Uterus (tissue), 2 donors: ENCODE data around the gene ILF3.

Source experiments
- POLR2A ChIP-seq, 2 donors: fragments of 450-650 bp; IDR thresholded peaks; one replicate each; pipeline ENCODE4 v1.6.1; 2016; ENCODE audit warnings: antibody characterized with exemption in 2 of 2, mild to moderate bottlenecking in 1 of 2, moderate library complexity in 1 of 2
- TF ChIP-seq, protein P1 (sequence below), 4 experiments: fragments of 200-600 bp in 2 of 4; fragments of 450-650 bp in 2 of 4; sonication (generic) in 2 of 4; IDR thresholded peaks; one replicate each; pipeline ENCODE4 v1.5.1; 2016 to 2019; ENCODE audit warnings: antibody characterized with exemption in 4 of 4, mild to moderate bottlenecking in 2 of 4, moderate library complexity in 1 of 4

DNA sequence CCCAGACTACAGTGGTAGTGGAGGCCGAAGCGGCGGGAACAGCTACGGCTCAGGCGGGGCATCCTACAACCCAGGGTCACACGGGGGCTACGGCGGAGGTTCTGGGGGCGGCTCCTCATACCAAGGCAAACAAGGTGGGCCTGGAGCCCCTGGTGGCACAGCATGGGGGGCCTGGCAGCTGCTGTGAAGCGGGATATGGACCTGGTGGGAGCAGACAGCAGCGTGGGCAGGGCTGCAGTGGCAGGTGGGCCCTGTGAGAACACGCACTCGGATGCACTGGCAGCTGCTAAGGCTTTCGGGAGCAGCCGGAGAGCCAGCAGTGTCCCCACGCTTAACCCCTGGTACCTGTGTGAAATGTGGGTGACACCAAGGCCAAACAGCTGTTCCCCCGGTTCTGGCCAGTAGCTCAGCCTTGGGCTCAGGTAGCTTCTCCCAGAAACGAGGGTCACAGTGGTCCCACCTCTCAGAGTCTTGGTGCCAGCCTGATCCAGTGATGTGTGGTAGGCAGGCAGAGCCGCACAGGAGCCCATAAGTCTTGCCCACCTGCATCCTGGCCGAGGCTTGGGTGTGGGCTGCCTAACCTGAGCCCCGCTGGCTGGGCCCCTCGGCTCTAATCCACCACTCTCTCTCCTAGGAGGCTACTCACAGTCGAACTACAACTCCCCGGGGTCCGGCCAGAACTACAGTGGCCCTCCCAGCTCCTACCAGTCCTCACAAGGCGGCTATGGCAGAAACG lies 34.6 kb downstream of the ILF3 start:
- TF ChIP-seq, protein P1, sequence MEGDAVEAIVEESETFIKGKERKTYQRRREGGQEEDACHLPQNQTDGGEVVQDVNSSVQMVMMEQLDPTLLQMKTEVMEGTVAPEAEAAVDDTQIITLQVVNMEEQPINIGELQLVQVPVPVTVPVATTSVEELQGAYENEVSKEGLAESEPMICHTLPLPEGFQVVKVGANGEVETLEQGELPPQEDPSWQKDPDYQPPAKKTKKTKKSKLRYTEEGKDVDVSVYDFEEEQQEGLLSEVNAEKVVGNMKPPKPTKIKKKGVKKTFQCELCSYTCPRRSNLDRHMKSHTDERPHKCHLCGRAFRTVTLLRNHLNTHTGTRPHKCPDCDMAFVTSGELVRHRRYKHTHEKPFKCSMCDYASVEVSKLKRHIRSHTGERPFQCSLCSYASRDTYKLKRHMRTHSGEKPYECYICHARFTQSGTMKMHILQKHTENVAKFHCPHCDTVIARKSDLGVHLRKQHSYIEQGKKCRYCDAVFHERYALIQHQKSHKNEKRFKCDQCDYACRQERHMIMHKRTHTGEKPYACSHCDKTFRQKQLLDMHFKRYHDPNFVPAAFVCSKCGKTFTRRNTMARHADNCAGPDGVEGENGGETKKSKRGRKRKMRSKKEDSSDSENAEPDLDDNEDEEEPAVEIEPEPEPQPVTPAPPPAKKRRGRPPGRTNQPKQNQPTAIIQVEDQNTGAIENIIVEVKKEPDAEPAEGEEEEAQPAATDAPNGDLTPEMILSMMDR (IDR thresholded peaks at IDR 0.05): no peak
- TF ChIP-seq POLR2A (IDR thresholded peaks at IDR 0.05): no peak
